SH-SY5Y (cell line): ENCODE measurements around the gene CLIC4.

ENCODE experiments used
- GATA2 ChIP-seq: IDR thresholded peaks from 2 replicates; pipeline ENCODE4 v1.6.1; 2011; ENCODE audit warnings: mild to moderate bottlenecking, low read depth, low read length
- GATA3 ChIP-seq: IDR thresholded peaks from 2 replicates; pipeline ENCODE4 v1.6.1; 2011; ENCODE audit warnings: low read depth, mild to moderate bottlenecking, low read length, moderate library complexity

DNA sequence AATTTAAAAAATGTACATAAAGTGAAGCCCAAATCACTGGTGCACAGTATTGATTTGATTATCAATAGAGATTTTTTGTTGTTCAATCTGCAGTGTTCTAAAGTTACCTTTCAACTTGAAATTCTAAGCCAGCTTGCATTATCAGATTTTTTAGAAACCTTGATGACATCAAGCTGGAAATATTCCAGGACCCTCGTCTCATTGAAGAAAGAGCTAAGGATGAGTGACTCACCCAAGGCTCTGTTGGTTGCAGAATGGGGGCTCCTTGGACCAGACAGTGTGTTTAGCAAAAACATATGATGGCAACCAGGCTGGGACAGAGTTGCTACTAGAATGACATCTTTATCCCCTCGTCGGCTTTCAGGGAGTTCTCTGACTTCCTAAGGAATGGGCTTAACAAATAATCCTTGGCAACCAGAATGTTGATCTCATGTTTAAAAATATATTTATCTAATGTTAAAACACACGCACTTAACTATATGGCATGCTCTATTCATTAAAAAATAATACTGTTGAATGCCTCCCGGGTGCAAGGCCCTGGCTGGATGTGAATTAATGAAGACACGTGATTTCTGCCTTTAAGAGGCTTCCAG, 105.2 kb downstream of the CLIC4 start:
- TF ChIP-seq GATA2 (no peak), GATA3 (no peak)
